ENCODE results near the gene GLDC.

Gene GLDC

GRCh38 chr9:6488395-6488794, 157.1 kb downstream of the GLDC start:
- ChIA-PET POLR2A (no interaction called here), CTCF (interaction anchor here (0.6 to 1.2 kb wide), 2 partner anchors 18 to 29 kb away, joined by 3 to 4 read pairs; no protein-coding TSS in a partner anchor)
- DNase-seq (ENCODE audit: extremely low spot score): no peak
- TF ChIP-seq ZNF384 (IDR thresholded peaks at IDR 0.05) (peak; percentile 26; the same call in 1 of the 2 replicates), SUZ12 (IDR thresholded peaks at IDR 0.05) (no peak), ARNT (IDR thresholded peaks at IDR 0.05) (no peak), FOXA1 (IDR thresholded peaks at IDR 0.05) (no peak), L3MBTL2 (conservative IDR thresholded peaks at IDR 0.05) (no peak)

GRCh38 chr9:6484210-6484609, 161.3 kb downstream of the GLDC start:
- TF ChIP-seq HDGF (IDR thresholded peaks at IDR 0.05; ENCODE audit: borderline replicate concordance) (no peak), ZNF384 (IDR thresholded peaks at IDR 0.05) (no peak), L3MBTL2 (conservative IDR thresholded peaks at IDR 0.05) (no peak), CTBP1 (IDR thresholded peaks at IDR 0.05; ENCODE audit: borderline replicate concordance) (no peak), NFRKB (IDR thresholded peaks at IDR 0.05) (no peak), SP1 (IDR thresholded peaks at IDR 0.05) (no peak), ELF4 (IDR thresholded peaks at IDR 0.05) (no peak), TARDBP (IDR thresholded peaks at IDR 0.05) (no peak)
- ChIA-PET POLR2A (no interaction called here), CTCF (no interaction called here)
- no peak for DNase-seq (ENCODE audit: extremely low spot score)
